HepG2 (cell line): ENCODE measurements around the gene RNU2-63P. TPM values are rescaled to one million over a fixed set of nuclear protein-coding genes. Genes with fewer than 3 reads are reported as not detected.

Source experiments
- CENPX ChIP-seq: sonication (generic); formaldehyde crosslinking; IDR thresholded peaks from 2 replicates; pipeline ENCODE4 v1.9.0; 2021; ENCODE audit warnings: mild to moderate bottlenecking, missing genetic modification reagents, moderate library complexity
- EP300 ChIP-seq, 3 experiments: sonication (generic) in 1 of 3; formaldehyde crosslinking in 1 of 3; IDR thresholded peaks; 2 replicates each; pipeline versions ENCODE4 v1.5.1 to v1.6.1; 2011 to 2020; ENCODE audit warnings: low read depth in 2 of 3, low read length in 2 of 3, borderline replicate concordance in 1 of 3, improper control_type of control experiment in 1 of 3, mild to moderate bottlenecking in 1 of 3, missing genetic modification reagents in 1 of 3, moderate library complexity in 1 of 3
- MYPOP ChIP-seq: sonication (generic); formaldehyde crosslinking; IDR thresholded peaks from 2 replicates; pipeline ENCODE4 v1.8.1; 2023; ENCODE audit warnings: mild to moderate bottlenecking, moderate library complexity, missing genetic modification reagents
- MZF1 ChIP-seq: sonication (generic); formaldehyde crosslinking; IDR thresholded peaks from 2 replicates; pipeline ENCODE4 v1.8.1; 2023; ENCODE audit warnings: mild to moderate bottlenecking, missing genetic modification reagents, borderline replicate concordance
- SP2 ChIP-seq: sonication (generic); formaldehyde crosslinking; IDR thresholded peaks from 2 replicates; pipeline ENCODE4 v1.5.1; 2020; ENCODE audit warnings: mild to moderate bottlenecking, missing genetic modification reagents
- SRY ChIP-seq: sonication (generic); formaldehyde crosslinking; IDR thresholded peaks from 2 replicates; pipeline ENCODE4 v1.8.0; 2022; ENCODE audit warnings: mild to moderate bottlenecking, missing genetic modification reagents
- TIGD3 ChIP-seq: sonication (generic); formaldehyde crosslinking; IDR thresholded peaks from 2 replicates; pipeline ENCODE4 v1.5.1; 2020; ENCODE audit warnings: mild to moderate bottlenecking, missing genetic modification reagents, borderline replicate concordance
- ZBTB21 ChIP-seq: sonication (generic); formaldehyde crosslinking; IDR thresholded peaks from 2 replicates; pipeline ENCODE4 v1.4.0; 2020; ENCODE audit warnings: missing genetic modification reagents
- ZNF30 ChIP-seq: sonication (generic); formaldehyde crosslinking; IDR thresholded peaks from 2 replicates; pipeline ENCODE4 v1.5.0; 2020; ENCODE audit warnings: mild to moderate bottlenecking, missing genetic modification reagents
- ZNF580 ChIP-seq: IDR thresholded peaks from 2 replicates; pipeline ENCODE4 v1.6.1; 2016; ENCODE audit warnings: low read depth, borderline replicate concordance
- ZNF776 ChIP-seq: sonication (generic); formaldehyde crosslinking; IDR thresholded peaks from 2 replicates; pipeline ENCODE4 v1.4.0; 2020; ENCODE audit warnings: mild to moderate bottlenecking, missing genetic modification reagents
- ZNF777 ChIP-seq: sonication (generic); formaldehyde crosslinking; IDR thresholded peaks from 2 replicates; pipeline ENCODE4 v1.4.0; 2020; ENCODE audit warnings: missing genetic modification reagents
- polyA plus RNA-seq, 8 experiments: library from polyadenylated mRNA; depleted of rRNA in 3 of 8; stranded (reverse) in 7 of 8; unstranded in 1 of 8; fragments of >200 nt; fragmentation: Illumina TruSeq in 4 of 8; extraction: Trizol in 4 of 8; gene quantifications; 2 replicates each; pipeline versions ENCODE4 v1.2.1 to v1.2.3, GENCODE V29; 2011 to 2016; ENCODE audit warnings: low read depth in 4 of 8, missing spikeins in 1 of 8, mixed read lengths in 1 of 8; ENCODE audit not compliant: insufficient read depth in 1 of 8
- total RNA-seq, 5 experiments: library from RNA; depleted of rRNA; stranded (reverse); fragments of >200 nt; fragmentation: Illumina TruSeq; extraction: Trizol; gene quantifications; 2 replicates each; pipeline ENCODE4 v1.2.3, GENCODE V29; 2016; ENCODE audit warnings: low read depth in 1 of 5
- TF ChIP-seq, protein P1 (sequence below): sonication (generic); formaldehyde crosslinking; IDR thresholded peaks from 2 replicates; pipeline ENCODE4 v1.8.0; 2022; ENCODE audit warnings: missing genetic modification reagents, mild to moderate bottlenecking, borderline replicate concordance
- TF ChIP-seq, protein P2 (sequence below): sonication (generic); formaldehyde crosslinking; IDR thresholded peaks from 2 replicates; pipeline ENCODE4 v1.4.0; 2020; ENCODE audit warnings: missing genetic modification reagents, mild to moderate bottlenecking, borderline replicate concordance
- TF ChIP-seq, protein P3 (sequence below): sonication (generic); formaldehyde crosslinking; IDR thresholded peaks from 2 replicates; pipeline ENCODE4 v1.9.0; 2021; ENCODE audit warnings: missing genetic modification reagents, mild to moderate bottlenecking, borderline replicate concordance
- TF ChIP-seq, protein P4 (sequence below): sonication (generic); formaldehyde crosslinking; IDR thresholded peaks from 2 replicates; pipeline ENCODE4 v1.5.1; 2020; ENCODE audit warnings: missing genetic modification reagents, mild to moderate bottlenecking, borderline replicate concordance

The RNU2-63P gene
- total and polyA plus RNA-seq, 2 of the 13 experiments (the other 11 are each of a cell fraction or from before 2014, with no cell fraction given): 6.8 TPM; not detected in 1

DNA sequence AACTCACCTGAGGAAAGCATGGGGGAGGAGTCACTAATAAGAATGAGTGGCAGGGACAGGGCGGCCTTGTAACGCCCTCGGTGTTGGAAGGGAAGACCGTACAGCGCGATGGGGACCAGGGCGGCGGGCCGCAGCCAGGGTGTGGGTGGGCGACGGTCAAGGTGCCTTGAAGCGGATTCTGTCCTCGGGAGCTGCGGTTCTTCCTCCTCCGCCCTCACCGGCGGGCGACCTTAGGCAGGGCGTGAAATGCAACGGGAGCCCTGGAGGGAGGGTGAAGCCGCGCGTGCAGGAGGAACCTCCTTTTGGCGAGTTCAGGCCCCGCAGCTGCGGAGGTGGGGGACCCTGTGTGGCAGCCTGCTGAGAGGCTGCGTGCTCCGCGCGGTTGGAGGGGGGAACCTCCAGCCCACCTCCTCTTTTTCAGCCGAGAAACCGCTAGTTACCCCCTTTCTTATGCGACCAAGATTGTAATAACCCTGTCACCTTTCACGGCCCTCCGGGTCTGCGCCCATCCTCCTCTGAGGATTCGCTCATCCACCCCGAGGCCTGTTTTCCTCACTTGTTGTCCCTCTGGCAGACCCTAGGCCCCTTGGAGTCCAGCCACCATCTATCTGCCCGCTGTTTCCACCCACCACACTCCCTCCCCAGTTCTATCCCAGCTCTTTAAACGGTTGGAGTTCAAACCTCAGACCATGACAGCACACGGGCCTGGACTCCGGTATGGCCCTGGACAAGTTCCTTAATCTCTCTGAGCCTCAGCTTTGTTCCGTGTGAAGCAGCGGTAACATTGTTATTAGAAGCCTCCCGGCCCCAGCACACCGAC lies 823 bp upstream of the RNU2-63P start (continued):
- TF ChIP-seq TIGD3: no peak
- no peak for TF ChIP-seq ZNF30 (CRISPR knock-in tag)
- peak; percentile 67; the same call in 1 of the 2 replicates for TF ChIP-seq SRY
- TF ChIP-seq, protein P1, sequence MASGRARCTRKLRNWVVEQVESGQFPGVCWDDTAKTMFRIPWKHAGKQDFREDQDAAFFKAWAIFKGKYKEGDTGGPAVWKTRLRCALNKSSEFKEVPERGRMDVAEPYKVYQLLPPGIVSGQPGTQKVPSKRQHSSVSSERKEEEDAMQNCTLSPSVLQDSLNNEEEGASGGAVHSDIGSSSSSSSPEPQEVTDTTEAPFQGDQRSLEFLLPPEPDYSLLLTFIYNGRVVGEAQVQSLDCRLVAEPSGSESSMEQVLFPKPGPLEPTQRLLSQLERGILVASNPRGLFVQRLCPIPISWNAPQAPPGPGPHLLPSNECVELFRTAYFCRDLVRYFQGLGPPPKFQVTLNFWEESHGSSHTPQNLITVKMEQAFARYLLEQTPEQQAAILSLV (CRISPR knock-in tag): peak; percentile 28; the same call in 1 of the 2 replicates
- TF ChIP-seq, protein P2, sequence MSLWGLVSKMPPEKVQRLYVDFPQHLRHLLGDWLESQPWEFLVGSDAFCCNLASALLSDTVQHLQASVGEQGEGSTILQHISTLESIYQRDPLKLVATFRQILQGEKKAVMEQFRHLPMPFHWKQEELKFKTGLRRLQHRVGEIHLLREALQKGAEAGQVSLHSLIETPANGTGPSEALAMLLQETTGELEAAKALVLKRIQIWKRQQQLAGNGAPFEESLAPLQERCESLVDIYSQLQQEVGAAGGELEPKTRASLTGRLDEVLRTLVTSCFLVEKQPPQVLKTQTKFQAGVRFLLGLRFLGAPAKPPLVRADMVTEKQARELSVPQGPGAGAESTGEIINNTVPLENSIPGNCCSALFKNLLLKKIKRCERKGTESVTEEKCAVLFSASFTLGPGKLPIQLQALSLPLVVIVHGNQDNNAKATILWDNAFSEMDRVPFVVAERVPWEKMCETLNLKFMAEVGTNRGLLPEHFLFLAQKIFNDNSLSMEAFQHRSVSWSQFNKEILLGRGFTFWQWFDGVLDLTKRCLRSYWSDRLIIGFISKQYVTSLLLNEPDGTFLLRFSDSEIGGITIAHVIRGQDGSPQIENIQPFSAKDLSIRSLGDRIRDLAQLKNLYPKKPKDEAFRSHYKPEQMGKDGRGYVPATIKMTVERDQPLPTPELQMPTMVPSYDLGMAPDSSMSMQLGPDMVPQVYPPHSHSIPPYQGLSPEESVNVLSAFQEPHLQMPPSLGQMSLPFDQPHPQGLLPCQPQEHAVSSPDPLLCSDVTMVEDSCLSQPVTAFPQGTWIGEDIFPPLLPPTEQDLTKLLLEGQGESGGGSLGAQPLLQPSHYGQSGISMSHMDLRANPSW: no peak
- TF ChIP-seq ZNF580 (CRISPR knock-in tag): peak; percentile 3; the same call in 1 of the 2 replicates
- TF ChIP-seq ZNF776 (CRISPR knock-in tag): peak; percentile 49; the same call in 1 of the 2 replicates
- TF ChIP-seq MYPOP: peak; percentile 43; the same call in 1 of the 2 replicates
- TF ChIP-seq ZNF777 (CRISPR knock-in tag): peak; percentile 60; the same call in 1 of the 2 replicates
- no peak for TF ChIP-seq CENPX (CRISPR knock-in tag)
- TF ChIP-seq, protein P3, sequence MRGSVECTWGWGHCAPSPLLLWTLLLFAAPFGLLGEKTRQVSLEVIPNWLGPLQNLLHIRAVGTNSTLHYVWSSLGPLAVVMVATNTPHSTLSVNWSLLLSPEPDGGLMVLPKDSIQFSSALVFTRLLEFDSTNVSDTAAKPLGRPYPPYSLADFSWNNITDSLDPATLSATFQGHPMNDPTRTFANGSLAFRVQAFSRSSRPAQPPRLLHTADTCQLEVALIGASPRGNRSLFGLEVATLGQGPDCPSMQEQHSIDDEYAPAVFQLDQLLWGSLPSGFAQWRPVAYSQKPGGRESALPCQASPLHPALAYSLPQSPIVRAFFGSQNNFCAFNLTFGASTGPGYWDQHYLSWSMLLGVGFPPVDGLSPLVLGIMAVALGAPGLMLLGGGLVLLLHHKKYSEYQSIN: no peak
- TF ChIP-seq MZF1 (CRISPR knock-in tag): no peak
- no peak for TF ChIP-seq SP2 (CRISPR knock-in tag)
- TF ChIP-seq, protein P4, sequence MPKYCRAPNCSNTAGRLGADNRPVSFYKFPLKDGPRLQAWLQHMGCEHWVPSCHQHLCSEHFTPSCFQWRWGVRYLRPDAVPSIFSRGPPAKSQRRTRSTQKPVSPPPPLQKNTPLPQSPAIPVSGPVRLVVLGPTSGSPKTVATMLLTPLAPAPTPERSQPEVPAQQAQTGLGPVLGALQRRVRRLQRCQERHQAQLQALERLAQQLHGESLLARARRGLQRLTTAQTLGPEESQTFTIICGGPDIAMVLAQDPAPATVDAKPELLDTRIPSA (CRISPR knock-in tag): no peak
- no peak for TF ChIP-seq ZBTB21 (CRISPR knock-in tag)
- no peak for TF ChIP-seq EP300 (IDR thresholded peaks at IDR 0.05; ENCODE audit: low read depth in 2 of 2, low read length in 2 of 2)
- no peak for TF ChIP-seq EP300 (CRISPR knock-in tag; IDR thresholded peaks at IDR 0.05; ENCODE audit: borderline replicate concordance)
